CD4-positive, alpha-beta T cell treated with Interleukin-15 for 1 hour (primary cell): Measurements from ENCODE around the gene STAM.

ENCODE experiments used
- DNase-seq: peaks from one replicate; pipeline ENCODE4 v3.0.0-alpha.2; 2020

STAM gene

GRCh38 chr10:17648243-17649035 lies 4.5 kb downstream of the STAM start:
- DNase-seq, result peak; percentile 48

GRCh38 chr10:17649052-17649451 lies 5.1 kb downstream of the STAM start:
- no peak for DNase-seq

- no peak for DNase-seq
These were observed 5.9 kb downstream of the STAM start for GRCh38 chr10:17649836-17650235.

GRCh38 chr10:17650416-17650815 lies 6.5 kb downstream of the STAM start:
- no peak for DNase-seq

GRCh38 chr10:17651896-17652295 lies 7.9 kb downstream of the STAM start:
- no peak for DNase-seq

- no peak for DNase-seq
These were observed 8.6 kb downstream of the STAM start for GRCh38 chr10:17652585-17652984.

GRCh38 chr10:17655009-17655408 lies 11.1 kb downstream of the STAM start:
- no peak for DNase-seq

GRCh38 chr10:17655567-17656146 lies 11.7 kb downstream of the STAM start:
- DNase-seq, result no peak

- DNase-seq, result no peak
These were observed 13.2 kb downstream of the STAM start for GRCh38 chr10:17657103-17657500.

GRCh38 chr10:17659365-17659764 lies 15.4 kb downstream of the STAM start:
- no peak for DNase-seq

- DNase-seq, result no peak
These were observed 17.0 kb downstream of the STAM start for GRCh38 chr10:17660921-17661320.

GRCh38 chr10:17661510-17661909 lies 17.6 kb downstream of the STAM start:
- DNase-seq, result no peak

- no peak for DNase-seq
These were observed 18.5 kb downstream of the STAM start for GRCh38 chr10:17662193-17663138.

GRCh38 chr10:17663450-17663849 lies 19.5 kb downstream of the STAM start:
- DNase-seq, result no peak

- DNase-seq, result no peak
These were observed 21.8 kb downstream of the STAM start for GRCh38 chr10:17665747-17666146.

- DNase-seq, result no peak
These were observed 24.7 kb downstream of the STAM start for GRCh38 chr10:17668435-17669184.

GRCh38 chr10:17669185-17669872 lies 25.4 kb downstream of the STAM start:
- peak; percentile 52 for DNase-seq

- DNase-seq, result no peak
These were observed 27.4 kb downstream of the STAM start for GRCh38 chr10:17671307-17671706.

GRCh38 chr10:17673471-17674061 lies 29.6 kb downstream of the STAM start:
- DNase-seq, result no peak

- DNase-seq, result no peak
These were observed 30.6 kb downstream of the STAM start for GRCh38 chr10:17674566-17674965.

GRCh38 chr10:17675638-17676037 lies 31.7 kb downstream of the STAM start:
- no peak for DNase-seq

GRCh38 chr10:17676919-17677318 lies 33.0 kb downstream of the STAM start:
- DNase-seq, result no peak
